Breast epithelium (tissue), 3 donors: ENCODE results near the gene TENM3.

Source experiments
- POLR2A ChIP-seq: fragments of 450-650 bp; IDR thresholded peaks from one replicate; pipeline ENCODE4 v1.6.1; 2016; ENCODE audit warnings: antibody characterized with exemption, mild to moderate bottlenecking, moderate library complexity
- TF ChIP-seq, protein P1 (sequence below), 3 donors: fragments of 450-650 bp; IDR thresholded peaks; one replicate each; pipeline ENCODE4 v1.5.1; 2016 to 2017; ENCODE audit warnings: antibody characterized with exemption in 3 of 3, mild to moderate bottlenecking in 3 of 3, moderate library complexity in 3 of 3

GRCh38 chr4:182465979-182466378 lies 222.8 kb downstream of the TENM3 start:
- TF ChIP-seq POLR2A = no peak
- TF ChIP-seq, protein P1, sequence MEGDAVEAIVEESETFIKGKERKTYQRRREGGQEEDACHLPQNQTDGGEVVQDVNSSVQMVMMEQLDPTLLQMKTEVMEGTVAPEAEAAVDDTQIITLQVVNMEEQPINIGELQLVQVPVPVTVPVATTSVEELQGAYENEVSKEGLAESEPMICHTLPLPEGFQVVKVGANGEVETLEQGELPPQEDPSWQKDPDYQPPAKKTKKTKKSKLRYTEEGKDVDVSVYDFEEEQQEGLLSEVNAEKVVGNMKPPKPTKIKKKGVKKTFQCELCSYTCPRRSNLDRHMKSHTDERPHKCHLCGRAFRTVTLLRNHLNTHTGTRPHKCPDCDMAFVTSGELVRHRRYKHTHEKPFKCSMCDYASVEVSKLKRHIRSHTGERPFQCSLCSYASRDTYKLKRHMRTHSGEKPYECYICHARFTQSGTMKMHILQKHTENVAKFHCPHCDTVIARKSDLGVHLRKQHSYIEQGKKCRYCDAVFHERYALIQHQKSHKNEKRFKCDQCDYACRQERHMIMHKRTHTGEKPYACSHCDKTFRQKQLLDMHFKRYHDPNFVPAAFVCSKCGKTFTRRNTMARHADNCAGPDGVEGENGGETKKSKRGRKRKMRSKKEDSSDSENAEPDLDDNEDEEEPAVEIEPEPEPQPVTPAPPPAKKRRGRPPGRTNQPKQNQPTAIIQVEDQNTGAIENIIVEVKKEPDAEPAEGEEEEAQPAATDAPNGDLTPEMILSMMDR (IDR thresholded peaks at IDR 0.05) = no peak
